SK-N-SH (cell line): ENCODE data around the gene SOX10. TPM values are rescaled to one million over a fixed set of nuclear protein-coding genes. Genes with fewer than 3 reads are reported as not detected.

Experiments
- CTCF ChIA-PET: fragments of 300-600, 350-600 bp; formaldehyde crosslinking; extraction: SDS; loops from one replicate; lab custom pipeline; 2021; lab: Yijun Ruan, JAX
- POLR2A ChIA-PET: fragments of 350-600 bp; sonication (Branson Sonifier 250); formaldehyde crosslinking; extraction: SDS; loops from one replicate; lab custom pipeline; 2020; ENCODE audit warnings: antibody characterized with exemption, inconsistent platforms; lab: Yijun Ruan, JAX
- DNase-seq: peaks from one replicate; pipeline ENCODE4 v3.0.0; 2012
- H2AFZ ChIP-seq: fragments of 200-600 bp; sonication (generic); 2 replicates; pipeline ENCODE4 v1.8.1; 2016; ENCODE audit warnings: antibody characterized with exemption, mild to moderate bottlenecking, low read depth
- H3F3A ChIP-seq: fragments of 200-600 bp; sonication (generic); replicated peaks from 2 replicates; pipeline ENCODE3; 2016; ENCODE audit warnings: antibody characterized with exemption, mild to moderate bottlenecking; ENCODE audit not compliant: insufficient read depth
- H3K27ac ChIP-seq, 2 experiments: fragments of 200-500 bp in 1 of 2; fragments of 200-600 bp in 1 of 2; sonication (Bioruptor generic) in 1 of 2; sonication (generic), shearing (Covaris generic) in 1 of 2; 2 replicates each; pipeline versions ENCODE4 v1.5.1 to v1.6.1; 2014 to 2016; ENCODE audit warnings: low read depth in 2 of 2, inconsistent platforms in 1 of 2, low read length in 1 of 2, mild to moderate bottlenecking in 1 of 2, mixed read lengths in 1 of 2
- H3K27me3 ChIP-seq: fragments of 200-600 bp; sonication (generic), shearing (Covaris generic); 2 replicates; pipeline ENCODE4 v1.6.1; 2016; ENCODE audit warnings: mixed run types; ENCODE audit not compliant: insufficient read depth
- H3K36me3 ChIP-seq, 2 experiments: fragments of 200-500 bp in 1 of 2; fragments of 200-600 bp in 1 of 2; sonication (Bioruptor generic) in 1 of 2; sonication (generic) in 1 of 2; replicated peaks in 1 of 2; 2 replicates each; pipeline versions ENCODE3 to v1.5.1; 2014 to 2016; ENCODE audit warnings: low read length in 1 of 2, mild to moderate bottlenecking in 1 of 2; ENCODE audit not compliant: insufficient read depth in 2 of 2, control insufficient read depth in 1 of 2
- H3K4me1 ChIP-seq, 2 experiments: fragments of 200-500 bp in 1 of 2; fragments of 200-600 bp in 1 of 2; sonication (Bioruptor generic) in 1 of 2; sonication (generic), shearing (Covaris generic) in 1 of 2; 2 replicates each; pipeline versions ENCODE4 v1.5.1 to v1.6.1; 2014 to 2016; ENCODE audit warnings: low read depth in 1 of 2, low read length in 1 of 2, mixed run types in 1 of 2; ENCODE audit not compliant: insufficient read depth in 2 of 2, control insufficient read depth in 1 of 2
- H3K4me2 ChIP-seq: fragments of 200-600 bp; sonication (generic), shearing (Covaris generic); 2 replicates; pipeline ENCODE4 v1.6.1; 2017; ENCODE audit warnings: mixed run types
- H3K4me3 ChIP-seq, 2 experiments: fragments of 200-500 bp in 1 of 2; fragments of 200-600 bp in 1 of 2; sonication (Bioruptor generic) in 1 of 2; sonication (generic), shearing (Covaris generic) in 1 of 2; 2 replicates each; pipeline versions ENCODE4 v1.5.1 to v1.8.1; 2014 to 2016; ENCODE audit warnings: low read depth in 2 of 2, inconsistent platforms in 1 of 2, low read length in 1 of 2, mild to moderate bottlenecking in 1 of 2, mixed read lengths in 1 of 2, moderate library complexity in 1 of 2
- H3K79me2 ChIP-seq: fragments of 200-600 bp; sonication (generic); 2 replicates; pipeline ENCODE4 v1.8.1; 2017; ENCODE audit warnings: mild to moderate bottlenecking; ENCODE audit not compliant: insufficient read depth
- H3K9ac ChIP-seq: fragments of 200-600 bp; sonication (generic); 2 replicates; pipeline ENCODE4 v1.6.1; 2017; ENCODE audit warnings: mixed run types
- H3K9me2 ChIP-seq: fragments of 200-600 bp; sonication (generic); 2 replicates; pipeline ENCODE4 v1.6.1; 2017; ENCODE audit warnings: mixed run types
- H3K9me3 ChIP-seq: fragments of 200-600 bp; sonication (generic); 2 replicates; pipeline ENCODE4 v1.6.1; 2017; ENCODE audit warnings: mixed run types, mild to moderate bottlenecking, moderate library complexity
- H4K20me1 ChIP-seq: fragments of 200-600 bp; sonication (generic); 2 replicates; pipeline ENCODE4 v1.6.1; 2017; ENCODE audit warnings: mild to moderate bottlenecking, mixed run types; ENCODE audit not compliant: insufficient read depth
- EP300 ChIP-seq, 2 experiments: IDR thresholded peaks; 2 replicates each; pipeline versions ENCODE4 v1.4.0 to v1.6.1; 2012; ENCODE audit warnings: borderline replicate concordance in 1 of 2, low read depth in 1 of 2, low read length in 1 of 2
- EZH2phosphoT487 ChIP-seq: fragments of 200-600 bp; sonication (generic); IDR thresholded peaks from 2 replicates; pipeline ENCODE4 v1.6.1; 2017; ENCODE audit warnings: low read depth, mixed run types, mild to moderate bottlenecking, antibody characterized with exemption, moderate library complexity, borderline replicate concordance
- FOSL2 ChIP-seq: IDR thresholded peaks from 2 replicates; pipeline ENCODE4 v1.4.0; 2012; ENCODE audit warnings: low read depth, mild to moderate bottlenecking, moderate library complexity, borderline replicate concordance
- FOXJ3 ChIP-seq: sonication (generic); formaldehyde crosslinking; IDR thresholded peaks from 2 replicates; pipeline ENCODE4 v1.5.1; 2020; ENCODE audit warnings: mild to moderate bottlenecking, missing genetic modification reagents
- FOXM1 ChIP-seq: IDR thresholded peaks from 2 replicates; pipeline ENCODE4 v1.4.0; 2012; ENCODE audit warnings: low read depth, mild to moderate bottlenecking
- JUND ChIP-seq: IDR thresholded peaks from 2 replicates; pipeline ENCODE4 v1.4.0; 2012
- MAX ChIP-seq: IDR thresholded peaks from 2 replicates; pipeline ENCODE4 v1.4.0; 2012; ENCODE audit warnings: low read depth
- NFIC ChIP-seq: IDR thresholded peaks from 2 replicates; pipeline ENCODE4 v1.4.0; 2012; ENCODE audit warnings: borderline replicate concordance
- NRF1 ChIP-seq: IDR thresholded peaks from 2 replicates; pipeline ENCODE4 v1.6.1; 2012; ENCODE audit warnings: low read depth, mild to moderate bottlenecking, low read length
- PBX3 ChIP-seq: IDR thresholded peaks from 2 replicates; pipeline ENCODE4; 2012
- POLR2AphosphoS5 ChIP-seq: IDR thresholded peaks from 2 replicates; pipeline ENCODE4 v1.6.1; 2012; ENCODE audit warnings: low read depth, low read length
- RCOR1 ChIP-seq: fragments of 150-350 bp; IDR thresholded peaks from 2 replicates; pipeline ENCODE4 v1.6.1; 2017; ENCODE audit warnings: antibody characterized with exemption, low read length
- REST ChIP-seq: IDR thresholded peaks from 2 replicates; pipeline ENCODE4 v1.6.1; 2012; ENCODE audit warnings: mild to moderate bottlenecking, low read depth, low read length, moderate library complexity
- RFX5 ChIP-seq: IDR thresholded peaks from 2 replicates; pipeline ENCODE4 v1.6.1; 2012; ENCODE audit warnings: mild to moderate bottlenecking, improper control_type of control experiment, low read length
- RXRA ChIP-seq: IDR thresholded peaks from 2 replicates; pipeline ENCODE4 v1.4.0; 2012; ENCODE audit warnings: low read depth, mild to moderate bottlenecking, borderline replicate concordance
- SIN3A ChIP-seq: IDR thresholded peaks from 2 replicates; pipeline ENCODE4 v1.6.1; 2012; ENCODE audit warnings: low read depth, mild to moderate bottlenecking, low read length, moderate library complexity, borderline replicate concordance
- TEAD4 ChIP-seq: IDR thresholded peaks from 2 replicates; pipeline ENCODE4 v1.4.0; 2012; ENCODE audit warnings: mild to moderate bottlenecking, borderline replicate concordance; ENCODE audit not compliant: insufficient read depth
- USF1 ChIP-seq: IDR thresholded peaks from 2 replicates; pipeline ENCODE4 v1.4.0; 2012; ENCODE audit warnings: low read depth, borderline replicate concordance
- YY1 ChIP-seq: IDR thresholded peaks from 2 replicates; pipeline ENCODE4 v1.4.0; 2012; ENCODE audit warnings: low read depth, mild to moderate bottlenecking
- ZBTB33 ChIP-seq: IDR thresholded peaks from 2 replicates; pipeline ENCODE4 v1.4.0; 2012; ENCODE audit warnings: low read depth, borderline replicate concordance
- WGBS: methylation state at CpG from one replicate; pipeline ENCODE4 v1.1.6; 2017; ENCODE audit warnings: low lambda C conversion rate; 5-methylcytosine and 5-hydroxymethylcytosine counted together
- polyA plus RNA-seq, 3 experiments: library from polyadenylated mRNA; depleted of rRNA; stranded (reverse); fragments of >200 nt; gene quantifications; 2 replicates each; pipeline ENCODE4 v1.2.3, GENCODE V29; 2012

Gene SOX10
- polyA plus RNA-seq, 1 of the 3 experiments (the other 2 are of a cell fraction) = not detected

- WGBS = 89% methylated on average over 14 of the region's 27 CpGs
- H3K79me2 ChIP-seq = no peaks in the 10 kb centered on the region
- ChIA-PET POLR2A (no interaction called here), CTCF (no interaction called here)
- H3K4me2 ChIP-seq = no peak overlapping the region
- H3K4me3 ChIP-seq = no peak overlapping the region
- no peak overlapping the region for H3K27ac ChIP-seq
- no peak for DNase-seq
- no peaks in the 10 kb centered on the region; a peak in 1 of 4 replicates for H3K4me1 ChIP-seq
- no peaks in the 10 kb centered on the region for H3K36me3 ChIP-seq
- no peaks in the 10 kb centered on the region for H3K9me3 ChIP-seq
- TF ChIP-seq FOSL2 = no peak
- no peak for TF ChIP-seq EP300 (IDR thresholded peaks at IDR 0.05; ENCODE audit: borderline replicate concordance in 1 of 2, low read depth in 1 of 2, low read length in 1 of 2)
- no peak for TF ChIP-seq NFIC
- TF ChIP-seq FOXJ3 (CRISPR knock-in tag) = no peak
- TF ChIP-seq USF1 = no peak
- TF ChIP-seq TEAD4 = no peak
- no peak for TF ChIP-seq EZH2phosphoT487
- TF ChIP-seq JUND = no peak
- no peak for TF ChIP-seq ZBTB33
- no peak for TF ChIP-seq REST
- no peak for TF ChIP-seq RFX5
- TF ChIP-seq YY1 = no peak
- TF ChIP-seq MAX = no peak
- no peak for TF ChIP-seq PBX3
- no peak for TF ChIP-seq RCOR1
- no peak for TF ChIP-seq FOXM1
- TF ChIP-seq RXRA = no peak
- no peak for TF ChIP-seq NRF1
- no peak for TF ChIP-seq SIN3A
- TF ChIP-seq POLR2AphosphoS5 = no peak
- no peaks in the 10 kb centered on the region for H3K27me3 ChIP-seq
- H3F3A ChIP-seq = no peaks in the 10 kb centered on the region
- no peak overlapping the region for H2AFZ ChIP-seq
- no peaks in the 10 kb centered on the region for H3K9me2 ChIP-seq
- H4K20me1 ChIP-seq = no peaks in the 10 kb centered on the region
- no peak overlapping the region for H3K9ac ChIP-seq
These were observed 1.5 kb upstream of the SOX10 start for GRCh38 chr22:37985751-37986281.
